ENCODE measurements around the gene DCAF11. TPM values are rescaled to one million over a fixed set of nuclear protein-coding genes. Genes with fewer than 3 reads are reported as not detected.

DCAF11 gene
- total and polyA plus RNA-seq, 2 donors (not counting 1 experiment from before 2014, with no cell fraction given) = 64.5 to 96.3 TPM

- peaks cover 76% of the 10 kb centered on the region for H3K79me2 ChIP-seq (ENCODE audit: control insufficient read depth, insufficient read depth, low read length)
- POLR2A ChIA-PET = interaction anchor here (0.8 to 1.7 kb wide), 7 partner anchors 20 to 130 kb away, joined by 3 to 30 read pairs (median 5); partner anchors contain the start of genes CHMP4A, DCAF11, IRF9 and NRL
- H3K4me1 Mint-ChIP-seq = peaks cover 64% of the 10 kb centered on the region
- peak within 1 kb of the TSS; percentile 95 for H3K27ac Mint-ChIP-seq
- ATAC-seq (ENCODE audit: low read depth) = peak; percentile 89
- CTCF ChIA-PET = interaction anchor here (0.7 to 2.2 kb wide), 10 partner anchors 11 to 192 kb away, joined by 3 to 16 read pairs (median 4); partner anchors contain the start of genes DCAF11, IRF9 and NRL
- WGBS (ENCODE audit: insufficient coverage) = 1% methylated on average over 65 of the region's 65 CpGs
- peak within 1 kb of the TSS; percentile 67 to 93 (median 82) for H3K4me3 ChIP-seq (ENCODE audit: control extremely low read depth in 1 of 5, extremely low read depth in 1 of 5, insufficient read depth in 1 of 5, low read depth in 2 of 5, low read length in 4 of 5)
- H4K20me1 ChIP-seq (ENCODE audit: control insufficient read depth, insufficient read depth, low read length, poor library complexity, severe bottlenecking) = peaks cover 24% of the 10 kb centered on the region
- no peaks in the 10 kb centered on the region for H3K27me3 ChIP-seq (replicated peaks in 1 of 4; ENCODE audit: control extremely low read depth in 1 of 4, control insufficient read depth in 3 of 4, insufficient read depth in 4 of 4, low read length in 3 of 4)
- H3K4me2 ChIP-seq (replicated peaks; ENCODE audit: low read depth, low read length, poor library complexity, severe bottlenecking) = peak within 1 kb of the TSS; percentile 87
- peak; percentile 99 for DNase-seq
- peak within 1 kb of the TSS; percentile 72 for H3K9ac ChIP-seq (ENCODE audit: low read length)
- no peaks in the 10 kb centered on the region for H3K27me3 Mint-ChIP-seq
- H3K9me3 ChIP-seq (ENCODE audit: control extremely low read depth in 1 of 3, control insufficient read depth in 2 of 3, insufficient read depth in 1 of 3, low read length in 2 of 3) = no peaks in the 10 kb centered on the region
- peak within 1 kb of the TSS; percentile 82 for H2AFZ ChIP-seq (ENCODE audit: insufficient read depth, low read depth, low read length, poor library complexity, severe bottlenecking)
- peak within 1 kb of the TSS; percentile 63 to 80 for H3K27ac ChIP-seq (ENCODE audit: low read length in 2 of 2)
- H3K4me3 Mint-ChIP-seq = peak within 1 kb of the TSS; percentile 96
- H3K36me3 ChIP-seq (replicated peaks in 1 of 2; ENCODE audit: control extremely low read depth in 1 of 2, control insufficient read depth in 1 of 2, extremely low read depth in 1 of 2, insufficient read depth in 2 of 2, low read length in 1 of 2) = peaks cover 0 to 54% of the 10 kb centered on the region in 2 experiments
- intact Hi-C loops (cut with micrococcal nuclease) = loop anchor here (1.0 to 10.0 kb wide), 8 partner anchors 20 to 1046 kb away; partner anchors contain the start of genes ACIN1, C14orf119, CHMP4A and DCAF11
- H3K9me3 Mint-ChIP-seq (ENCODE audit: insufficient read depth) = no peaks in the 10 kb centered on the region
- TF ChIP-seq CTCF (IDR thresholded peaks at IDR 0.05) (peak; percentile 37), EZH2 (IDR thresholded peaks at IDR 0.05; ENCODE audit: borderline replicate concordance, insufficient read depth, low read depth, low read length, poor library complexity, severe bottlenecking) (no peak)
- peaks cover 33 to 50% of the 10 kb centered on the region in 2 donors for H3K4me1 ChIP-seq (ENCODE audit: control insufficient read depth in 2 of 2, insufficient read depth in 2 of 2, low read length in 2 of 2)
Observed at GRCh38 chr14:24141097-24141880, 26.7 kb downstream of the DCAF11 start, which contains the start of gene EMC9. EMC9 (minus strand) TSS chr14:24141591; CDS start chr14:24141304, 287 bp downstream.
